ENCODE results near the gene KIAA0825. TPM values are rescaled to one million over a fixed set of nuclear protein-coding genes. Genes with fewer than 3 reads are reported as not detected.

The KIAA0825 gene
- total and polyA plus RNA-seq, 2 experiments from 2014 or later: 1.7 to 1.8 TPM

- H3K36me3 Mint-ChIP-seq (ENCODE audit: low read depth): peaks cover 3% of the 10 kb centered on the region; the same call in 2 of the 3 replicates
- H3K27ac Mint-ChIP-seq: no peak overlapping the region
- H3K4me1 Mint-ChIP-seq: peaks cover 29% of the 10 kb centered on the region; the same call in 2 of the 3 replicates
- Histone ChIP-seq H3K79me2 (replicated peaks; ENCODE audit: insufficient read depth) (peaks cover 4% of the 10 kb centered on the region; the same call in 1 of the 2 replicates), H3F3A (replicated peaks; ENCODE audit: low read depth) (no peaks in the 10 kb centered on the region), H3K4me3 (no peak overlapping the region), H3K36me3 (ENCODE audit: insufficient read depth) (no peaks in the 10 kb centered on the region), H3K27me3 (ENCODE audit: insufficient read depth) (no peaks in the 10 kb centered on the region), H3K27ac (ENCODE audit: low read depth) (no peak overlapping the region), H3K4me1 (ENCODE audit: insufficient read depth) (peaks cover 36% of the 10 kb centered on the region), H4K20me1 (replicated peaks; ENCODE audit: insufficient read depth) (peaks cover 6% of the 10 kb centered on the region), H2AFZ (no peak overlapping the region), H3K9me2 (ENCODE audit: insufficient read depth) (no peaks in the 10 kb centered on the region), H3K4me2 (no peak overlapping the region)
- H3K4me3 Mint-ChIP-seq: no peak overlapping the region
- ATAC-seq (no peak), DNase-seq (ENCODE audit: low spot score) (no peak)
- no peak for TF ChIP-seq ZNF462 (CRISPR knock-in tag; IDR thresholded peaks at IDR 0.05)
- no peak for TF ChIP-seq ZNF114 (CRISPR knock-in tag; IDR thresholded peaks at IDR 0.05)
- no peak for TF ChIP-seq POLR2AphosphoS5 (IDR thresholded peaks at IDR 0.05; ENCODE audit: low read depth)
- no peak for TF ChIP-seq STAT1 (IDR thresholded peaks at IDR 0.05; ENCODE audit: unreplicated experiment)
- TF ChIP-seq EZH2 (IDR thresholded peaks at IDR 0.05; ENCODE audit: low read depth, unreplicated experiment): no peak
- no peak for TF ChIP-seq ZNF331 (CRISPR knock-in tag; IDR thresholded peaks at IDR 0.05; ENCODE audit: low read depth)
- no peak for TF ChIP-seq NANOG (IDR thresholded peaks at IDR 0.05; ENCODE audit: borderline replicate concordance)
- no peak for TF ChIP-seq JUNB (IDR thresholded peaks at IDR 0.05; ENCODE audit: unreplicated experiment)
- no peak for TF ChIP-seq CTCF (conservative IDR thresholded peaks at IDR 0.05; ENCODE audit: low read depth in 2 of 2)
- TF ChIP-seq EZH2phosphoT487 (IDR thresholded peaks at IDR 0.05; ENCODE audit: unreplicated experiment): no peak
- TF ChIP-seq REST (IDR thresholded peaks at IDR 0.05; ENCODE audit: unreplicated experiment): no peak
- TF ChIP-seq ETS1 (IDR thresholded peaks at IDR 0.05): no peak
- no peak for TF ChIP-seq CREB1 (CRISPR knock-in tag; IDR thresholded peaks at IDR 0.05; ENCODE audit: low read depth)
- peaks cover 2% of the 10 kb centered on the region for H3K27me3 Mint-ChIP-seq (ENCODE audit: insufficient read depth, low read depth, poor library complexity)
- no peaks in the 10 kb centered on the region; the same call in 2 of the 3 replicates for H3K9me3 Mint-ChIP-seq
These were observed 429.7 kb downstream of the KIAA0825 start for GRCh38 chr5:94188725-94189124.

Measured in GM23338 (cell line).